Vagina (tissue), 2 donors: Measurements from ENCODE around the gene NDUFAF4.

Experiments used
- POLR2A ChIP-seq, 2 donors: fragments of 450-650 bp; IDR thresholded peaks; one replicate each; pipeline ENCODE4 v1.6.1; 2017; ENCODE audit warnings: antibody characterized with exemption in 2 of 2, mild to moderate bottlenecking in 2 of 2, moderate library complexity in 2 of 2
- TF ChIP-seq, protein P1 (sequence below), 3 experiments: fragments of 450-650 bp in 2 of 3; fragments of 200-600 bp in 1 of 3; sonication (generic) in 1 of 3; IDR thresholded peaks; one replicate each; pipeline ENCODE4 v1.5.1; 2017 to 2019; ENCODE audit warnings: antibody characterized with exemption in 3 of 3, mild to moderate bottlenecking in 2 of 3, moderate library complexity in 2 of 3

DNA sequence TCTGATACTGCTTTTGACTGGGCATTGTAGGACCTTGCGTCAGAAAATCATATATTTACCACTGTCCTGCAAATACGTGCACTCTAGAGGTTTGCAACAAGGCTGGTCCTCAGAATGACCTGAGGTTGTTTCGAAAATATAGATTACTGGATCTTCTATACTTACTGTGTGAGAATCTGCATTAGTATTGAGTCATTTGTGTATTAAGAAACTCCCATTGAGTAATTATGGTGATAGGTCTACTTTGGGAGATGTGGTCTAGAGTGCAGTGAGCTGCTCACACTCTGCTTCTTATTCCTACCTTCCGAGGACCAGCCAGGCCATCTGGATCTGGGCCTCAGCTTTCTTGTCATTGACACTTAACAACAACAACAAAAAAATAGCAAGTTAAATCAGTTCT is 36.4 kb upstream of the NDUFAF4 start:
- TF ChIP-seq, protein P1, sequence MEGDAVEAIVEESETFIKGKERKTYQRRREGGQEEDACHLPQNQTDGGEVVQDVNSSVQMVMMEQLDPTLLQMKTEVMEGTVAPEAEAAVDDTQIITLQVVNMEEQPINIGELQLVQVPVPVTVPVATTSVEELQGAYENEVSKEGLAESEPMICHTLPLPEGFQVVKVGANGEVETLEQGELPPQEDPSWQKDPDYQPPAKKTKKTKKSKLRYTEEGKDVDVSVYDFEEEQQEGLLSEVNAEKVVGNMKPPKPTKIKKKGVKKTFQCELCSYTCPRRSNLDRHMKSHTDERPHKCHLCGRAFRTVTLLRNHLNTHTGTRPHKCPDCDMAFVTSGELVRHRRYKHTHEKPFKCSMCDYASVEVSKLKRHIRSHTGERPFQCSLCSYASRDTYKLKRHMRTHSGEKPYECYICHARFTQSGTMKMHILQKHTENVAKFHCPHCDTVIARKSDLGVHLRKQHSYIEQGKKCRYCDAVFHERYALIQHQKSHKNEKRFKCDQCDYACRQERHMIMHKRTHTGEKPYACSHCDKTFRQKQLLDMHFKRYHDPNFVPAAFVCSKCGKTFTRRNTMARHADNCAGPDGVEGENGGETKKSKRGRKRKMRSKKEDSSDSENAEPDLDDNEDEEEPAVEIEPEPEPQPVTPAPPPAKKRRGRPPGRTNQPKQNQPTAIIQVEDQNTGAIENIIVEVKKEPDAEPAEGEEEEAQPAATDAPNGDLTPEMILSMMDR (IDR thresholded peaks at IDR 0.05) = no peak
- TF ChIP-seq POLR2A (IDR thresholded peaks at IDR 0.05) = no peak
